Tibial nerve (tissue), 4 donors: Measurements from ENCODE around the gene DHRS7C. TPM values are rescaled to one million over a fixed set of nuclear protein-coding genes. Genes with fewer than 3 reads are reported as not detected.

Experiments used
- DNase-seq, 2 donors: peaks; one replicate each; pipeline ENCODE4 v3.0.0-alpha.2; 2019; ENCODE audit warnings: low spot score in 2 of 2
- H3K27ac ChIP-seq, 4 donors: fragments of 200-600 bp; sonication (generic) in 3 of 4; one replicate each; pipeline ENCODE4 v1.5.1; 2017 to 2019; ENCODE audit warnings: mild to moderate bottlenecking in 1 of 4
- H3K27me3 ChIP-seq, 2 donors: fragments of 200-600 bp; sonication (generic) in 1 of 2; one replicate each; pipeline versions ENCODE4 v1.5.1 to v1.6.0; 2017 to 2019
- H3K36me3 ChIP-seq, 3 donors: fragments of 200-600 bp; sonication (generic); one replicate each; pipeline ENCODE4 v1.5.1; 2018 to 2019
- H3K4me1 ChIP-seq, 4 donors: fragments of 200-600 bp; sonication (generic) in 3 of 4; one replicate each; pipeline ENCODE4 v1.5.1; 2017 to 2019
- H3K4me3 ChIP-seq, 4 donors: fragments of 200-600 bp; sonication (generic) in 3 of 4; one replicate each; pipeline ENCODE4 v1.5.1; 2017 to 2019; ENCODE audit warnings: mild to moderate bottlenecking in 1 of 4, moderate library complexity in 1 of 4
- H3K9me3 ChIP-seq, 4 donors: fragments of 200-600 bp; sonication (generic) in 3 of 4; one replicate each; pipeline ENCODE4 v1.5.1; 2017 to 2019
- CTCF ChIP-seq, 5 experiments: fragments of 200-600 bp in 3 of 5; fragments of 450-650 bp in 2 of 5; sonication (generic) in 3 of 5; IDR thresholded peaks; one replicate each; pipeline ENCODE4 v1.5.1; 2016 to 2019; ENCODE audit warnings: antibody characterized with exemption in 5 of 5, mild to moderate bottlenecking in 3 of 5, moderate library complexity in 2 of 5
- EP300 ChIP-seq, 2 donors: sonication (generic); formaldehyde crosslinking; IDR thresholded peaks; one replicate each; pipeline ENCODE4 v1.6.1; 2017; ENCODE audit warnings: antibody characterized with exemption in 2 of 2, mild to moderate bottlenecking in 1 of 2
- POLR2A ChIP-seq, 2 donors: fragments of 450-650 bp; IDR thresholded peaks; one replicate each; pipeline ENCODE4 v1.6.1; 2017; ENCODE audit warnings: antibody characterized with exemption in 2 of 2, mild to moderate bottlenecking in 2 of 2, moderate library complexity in 2 of 2
- WGBS, 2 donors: methylation state at CpG; one replicate each; pipeline ENCODE4 v1.1.5; 2018; 5-methylcytosine and 5-hydroxymethylcytosine counted together
- total RNA-seq, 4 donors: library from RNA; depleted of rRNA; stranded (reverse); fragments of >200 nt; gene quantifications; one replicate each; pipeline ENCODE4 v1.1.0, GENCODE V29; 2016

The DHRS7C gene
- total RNA-seq, 4 donors from 2014 or later = not detected

GRCh38 chr17:9821921-9822320 is 30.5 kb upstream of the DHRS7C start, which contains the start of gene GSG1L2:
Gene GSG1L2, minus strand, starts transcription at chr17:9822079. Its CDS starts 8 bp downstream, at chr17:9822071.
- no peak within 1 kb of the TSS for H3K4me3 ChIP-seq
- no peaks in the 10 kb centered on the region for H3K36me3 ChIP-seq
- no peaks in the 10 kb centered on the region for H3K27me3 ChIP-seq
- no peaks in the 10 kb centered on the region for H3K9me3 ChIP-seq
- WGBS, 2 donors = 62 to 67% methylated on average over 15 of the region's 15 CpGs
- H3K4me1 ChIP-seq = no peaks in the 10 kb centered on the region
- no peak for TF ChIP-seq POLR2A (IDR thresholded peaks at IDR 0.05)
- no peak for TF ChIP-seq CTCF (IDR thresholded peaks at IDR 0.05)
- DNase-seq = no peak
- no peak within 1 kb of the TSS for H3K27ac ChIP-seq

GRCh38 chr17:9820448-9820847 is 29.1 kb upstream of the DHRS7C start:
- 27 to 54% methylated on average over 3 of the region's 3 CpGs for WGBS, 2 donors
- Histone ChIP-seq H3K4me3 (no peak overlapping the region), H3K27me3 (no peaks in the 10 kb centered on the region), H3K36me3 (no peaks in the 10 kb centered on the region), H3K4me1 (no peaks in the 10 kb centered on the region), H3K9me3 (no peaks in the 10 kb centered on the region), H3K27ac (no peak overlapping the region)
- no peak for TF ChIP-seq EP300 (IDR thresholded peaks at IDR 0.05)
- no peak for TF ChIP-seq POLR2A (IDR thresholded peaks at IDR 0.05)
- no peak for TF ChIP-seq CTCF (IDR thresholded peaks at IDR 0.05)
- no peak for DNase-seq

GRCh38 chr17:9818760-9819159 is 27.4 kb upstream of the DHRS7C start:
- Histone ChIP-seq H3K9me3 (no peaks in the 10 kb centered on the region), H3K36me3 (no peaks in the 10 kb centered on the region), H3K4me3 (no peak overlapping the region), H3K27ac (no peak overlapping the region), H3K4me1 (no peaks in the 10 kb centered on the region), H3K27me3 (no peaks in the 10 kb centered on the region)
- TF ChIP-seq EP300 (IDR thresholded peaks at IDR 0.05) = no peak
- TF ChIP-seq CTCF (IDR thresholded peaks at IDR 0.05) = no peak
- no peak for TF ChIP-seq POLR2A (IDR thresholded peaks at IDR 0.05)
- WGBS, 2 donors = 66% methylated on average over 4 of the region's 4 CpGs
- no peak for DNase-seq

- no peak for DNase-seq
- Histone ChIP-seq H3K27me3 (no peaks in the 10 kb centered on the region), H3K4me1 (no peaks in the 10 kb centered on the region), H3K36me3 (no peaks in the 10 kb centered on the region), H3K27ac (no peak overlapping the region), H3K4me3 (no peak overlapping the region), H3K9me3 (no peaks in the 10 kb centered on the region)
- TF ChIP-seq EP300 (IDR thresholded peaks at IDR 0.05) = no peak
- no peak for TF ChIP-seq POLR2A (IDR thresholded peaks at IDR 0.05)
- TF ChIP-seq CTCF (IDR thresholded peaks at IDR 0.05) = no peak
- WGBS, 2 donors = 57 to 59% methylated on average over 8 of the region's 8 CpGs
Observed at GRCh38 chr17:9817086-9817485, 25.7 kb upstream of the DHRS7C start.

- 67 to 72% methylated on average over 7 to 10 of the region's 10 CpGs for WGBS, 2 donors
- Histone ChIP-seq H3K9me3 (no peaks in the 10 kb centered on the region), H3K36me3 (no peaks in the 10 kb centered on the region), H3K27me3 (no peaks in the 10 kb centered on the region), H3K4me1 (no peaks in the 10 kb centered on the region), H3K27ac (no peak overlapping the region), H3K4me3 (no peak overlapping the region)
- no peak for TF ChIP-seq EP300 (IDR thresholded peaks at IDR 0.05)
- TF ChIP-seq CTCF (IDR thresholded peaks at IDR 0.05) = no peak
- TF ChIP-seq POLR2A (IDR thresholded peaks at IDR 0.05) = no peak
- no peak for DNase-seq
Observed at GRCh38 chr17:9816472-9816871, 25.1 kb upstream of the DHRS7C start.
